Gastroesophageal sphincter (tissue), 4 donors: Measurements from ENCODE around the gene QARS1. TPM values are rescaled to one million over a fixed set of nuclear protein-coding genes. Genes with fewer than 3 reads are reported as not detected.

ENCODE experiments used
- ATAC-seq: fragments of 150-250 bp; one replicate; pipeline ENCODE4 v1.9.1; 2016; ENCODE audit warnings: mild to moderate bottlenecking, moderate library complexity
- H3K27ac ChIP-seq, 4 donors: fragments of 200-600 bp; sonication (generic) in 3 of 4; 1 replicate in 3 of 4; 2 replicates in 1 of 4; pipeline ENCODE4 v1.5.1; 2016 to 2019
- H3K27me3 ChIP-seq: fragments of 200-600 bp; sonication (generic); one replicate; pipeline ENCODE4 v1.5.1; 2019
- H3K36me3 ChIP-seq, 2 donors: fragments of 200-600 bp; sonication (generic); one replicate each; pipeline ENCODE4 v1.5.1; 2019; ENCODE audit warnings: control low read depth in 1 of 2
- H3K4me1 ChIP-seq, 3 donors: fragments of 200-600 bp; sonication (generic); 1 replicate in 2 of 3; 2 replicates in 1 of 3; pipeline ENCODE4 v1.5.1; 2016 to 2019; ENCODE audit warnings: control low read depth in 2 of 3
- H3K4me3 ChIP-seq, 2 donors: fragments of 200-600 bp; sonication (generic); one replicate each; pipeline ENCODE4 v1.5.1; 2019; ENCODE audit warnings: mild to moderate bottlenecking in 1 of 2, moderate library complexity in 1 of 2
- H3K9me3 ChIP-seq, 3 donors: fragments of 200-600 bp; sonication (generic); one replicate each; pipeline ENCODE4 v1.5.1; 2017 to 2019; ENCODE audit warnings: control low read depth in 2 of 3
- EP300 ChIP-seq: sonication (generic); formaldehyde crosslinking; IDR thresholded peaks from one replicate; pipeline ENCODE4 v1.6.1; 2017; ENCODE audit warnings: antibody characterized with exemption, mild to moderate bottlenecking
- POLR2A ChIP-seq, 2 donors: fragments of 450-650 bp; IDR thresholded peaks; one replicate each; pipeline ENCODE4 v1.6.1; 2017; ENCODE audit warnings: antibody characterized with exemption in 2 of 2, mild to moderate bottlenecking in 2 of 2, moderate library complexity in 1 of 2
- POLR2AphosphoS5 ChIP-seq: sonication (generic); formaldehyde crosslinking; IDR thresholded peaks from one replicate; pipeline ENCODE4 v1.6.1; 2017; ENCODE audit warnings: antibody characterized with exemption
- WGBS, 2 donors: methylation state at CpG; one replicate each; pipeline ENCODE4 v1.1.5; 2018; ENCODE audit warnings: low coverage in 1 of 2; 5-methylcytosine and 5-hydroxymethylcytosine counted together
- small RNA-seq, 4 donors: library from RNA; depleted of rRNA; stranded (forward); fragments of <200 nt; gene quantifications; one replicate each; pipeline ENCODE3, GENCODE V24; 2016
- total RNA-seq, 4 donors: library from RNA; depleted of rRNA; stranded (reverse); fragments of >200 nt; gene quantifications; one replicate each; pipeline ENCODE4 v1.1.0, GENCODE V29; 2016
- TF ChIP-seq, protein P1 (sequence below), 4 experiments: fragments of 200-600 bp in 2 of 4; fragments of 450-650 bp in 2 of 4; sonication (generic) in 1 of 4; IDR thresholded peaks; one replicate each; pipeline ENCODE4 v1.5.1; 2017 to 2019; ENCODE audit warnings: antibody characterized with exemption in 4 of 4, mild to moderate bottlenecking in 2 of 4, moderate library complexity in 2 of 4

Gene QARS1
- total RNA-seq, 4 donors from 2014 or later, result 148 to 205 (median 183) TPM

DNA sequence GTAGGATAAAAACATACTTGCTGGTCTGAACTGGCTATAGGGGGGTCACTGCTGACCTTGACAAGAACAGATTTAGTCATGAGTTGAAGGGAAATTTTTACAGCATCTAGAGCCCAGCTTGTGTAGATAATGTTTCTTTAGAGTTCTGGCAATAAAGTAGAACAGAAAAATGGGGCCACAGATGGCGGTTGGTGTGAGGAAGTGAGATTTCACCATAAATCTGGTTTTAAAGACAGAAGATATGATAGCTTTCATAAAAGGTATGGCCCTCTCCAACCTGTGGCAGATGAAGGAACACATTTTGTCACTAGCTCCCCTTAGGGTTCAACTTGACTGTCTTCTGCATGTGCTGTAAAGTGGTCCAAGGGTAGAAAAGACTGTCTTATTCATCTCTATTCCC lies 51.0 kb downstream of the QARS1 start:
- no peak for ATAC-seq

More for the DNA sequence above, 51.0 kb downstream of the QARS1 start:
- Histone ChIP-seq H3K4me3 (no peak overlapping the region), H3K4me1 (peaks cover 0 to 12% (median 0%) of the 10 kb centered on the region in 3 donors), H3K27me3 (no peaks in the 10 kb centered on the region), H3K27ac (no peak overlapping the region), H3K9me3 (no peaks in the 10 kb centered on the region), H3K36me3 (peaks cover 4 to 77% of the 10 kb centered on the region in 2 donors)
- TF ChIP-seq POLR2AphosphoS5 (no peak), EP300 (no peak), POLR2A (IDR thresholded peaks at IDR 0.05) (no peak)
- TF ChIP-seq, protein P1, sequence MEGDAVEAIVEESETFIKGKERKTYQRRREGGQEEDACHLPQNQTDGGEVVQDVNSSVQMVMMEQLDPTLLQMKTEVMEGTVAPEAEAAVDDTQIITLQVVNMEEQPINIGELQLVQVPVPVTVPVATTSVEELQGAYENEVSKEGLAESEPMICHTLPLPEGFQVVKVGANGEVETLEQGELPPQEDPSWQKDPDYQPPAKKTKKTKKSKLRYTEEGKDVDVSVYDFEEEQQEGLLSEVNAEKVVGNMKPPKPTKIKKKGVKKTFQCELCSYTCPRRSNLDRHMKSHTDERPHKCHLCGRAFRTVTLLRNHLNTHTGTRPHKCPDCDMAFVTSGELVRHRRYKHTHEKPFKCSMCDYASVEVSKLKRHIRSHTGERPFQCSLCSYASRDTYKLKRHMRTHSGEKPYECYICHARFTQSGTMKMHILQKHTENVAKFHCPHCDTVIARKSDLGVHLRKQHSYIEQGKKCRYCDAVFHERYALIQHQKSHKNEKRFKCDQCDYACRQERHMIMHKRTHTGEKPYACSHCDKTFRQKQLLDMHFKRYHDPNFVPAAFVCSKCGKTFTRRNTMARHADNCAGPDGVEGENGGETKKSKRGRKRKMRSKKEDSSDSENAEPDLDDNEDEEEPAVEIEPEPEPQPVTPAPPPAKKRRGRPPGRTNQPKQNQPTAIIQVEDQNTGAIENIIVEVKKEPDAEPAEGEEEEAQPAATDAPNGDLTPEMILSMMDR (IDR thresholded peaks at IDR 0.05), result no peak
- WGBS, 2 donors, result 85 to 100% methylated on average over 1 of the region's 1 CpG

Small RNAs within 50 kb of the gene (small RNA-seq; reads per million reads assigned to genes)
- gene RN7SL182P, result 0 to 0.09 (median 0) reads per million in 4 donors

Other genes with a start within 250 kb of the QARS1 start
- gene SLC25A20, start 205.9 kb downstream of the QARS1 start, total RNA-seq, result 10 to 100 TPM; 19.0 to 47.0 (median 23.9) TPM
- gene ARIH2, start 185.9 kb downstream of the QARS1 start, total RNA-seq, result 100 to 1,000 TPM in 3 of 4 donors, 10 to 100 TPM in 1; 92.2 to 143 (median 123) TPM
- gene P4HTM, start 114.5 kb downstream of the QARS1 start, total RNA-seq, result 10 to 100 TPM; 29.1 to 38.9 (median 35.2) TPM
- gene WDR6, start 97.4 kb downstream of the QARS1 start, total RNA-seq, result 100 to 1,000 TPM in 2 of 4 donors, 10 to 100 TPM in 2; 61.5 to 110 (median 99.0) TPM
- 10 to 100 TPM; 11.8 to 29.0 (median 24.6) TPM for gene DALRD3, start 86.2 kb downstream of the QARS1 start, total RNA-seq
- 100 to 1,000 TPM in 3 of 4 donors, 10 to 100 TPM in 1; 79.4 to 131 (median 105) TPM for gene NDUFAF3, start 82.6 kb downstream of the QARS1 start, total RNA-seq
- 100 to 1,000 TPM in 3 of 4 donors, 10 to 100 TPM in 1; 89.8 to 179 (median 118) TPM for gene IMPDH2, start 75.4 kb downstream of the QARS1 start, total RNA-seq
- 100 to 1,000 TPM in 1 of 4 donors, 10 to 100 TPM in 3; 66.2 to 171 (median 81.8) TPM for gene QRICH1, start 10.7 kb downstream of the QARS1 start, total RNA-seq
- gene USP19, start 16.1 kb upstream of the QARS1 start, total RNA-seq, result 100 to 1,000 TPM in 1 of 4 donors, 10 to 100 TPM in 3; 53.4 to 114 (median 76.4) TPM
- gene LAMB2, start 28.3 kb upstream of the QARS1 start, total RNA-seq, result 100 to 1,000 TPM; 578 to 980 (median 645) TPM
- gene CCDC71, start 61.6 kb upstream of the QARS1 start, total RNA-seq, result 10 to 100 TPM; 15.6 to 31.2 (median 25.3) TPM
- 100 to 1,000 TPM in 3 of 4 donors, 10 to 100 TPM in 1; 39.8 to 126 (median 114) TPM for gene KLHDC8B, start 66.8 kb upstream of the QARS1 start, total RNA-seq
- gene C3orf62, start 172.5 kb upstream of the QARS1 start, total RNA-seq, result 10 to 100 TPM in 1 of 4 donors, 1 to 10 TPM in 3; 3.5 to 14.9 (median 4.2) TPM
- 10 to 100 TPM; 15.8 to 36.9 (median 29.8) TPM for gene USP4, start 235.3 kb upstream of the QARS1 start, total RNA-seq